HepG2 (cell line): ENCODE data around the gene GPRC5D. TPM values are rescaled to one million over a fixed set of nuclear protein-coding genes. Genes with fewer than 3 reads are reported as not detected.

Experiments
- DNMT1 ChIP-seq: sonication (generic); formaldehyde crosslinking; IDR thresholded peaks from 2 replicates; pipeline ENCODE4 v1.5.1; 2020; ENCODE audit warnings: mild to moderate bottlenecking, missing genetic modification reagents
- ELF3 ChIP-seq: IDR thresholded peaks from 2 replicates; pipeline ENCODE4 v1.6.1; 2016; ENCODE audit warnings: missing genetic modification reagents, missing compliant biosample characterization
- HNF4A ChIP-seq: sonication (generic); formaldehyde crosslinking; IDR thresholded peaks from 2 replicates; pipeline ENCODE4 v1.4.0; 2020; ENCODE audit warnings: missing genetic modification reagents
- JUNB ChIP-seq: sonication (generic); formaldehyde crosslinking; IDR thresholded peaks from 2 replicates; pipeline ENCODE4 v1.8.0; 2022; ENCODE audit warnings: missing genetic modification reagents, mild to moderate bottlenecking, borderline replicate concordance
- KDM2A ChIP-seq: sonication (generic); formaldehyde crosslinking; IDR thresholded peaks from 2 replicates; pipeline ENCODE4 v1.4.0; 2020; ENCODE audit warnings: low read depth, missing genetic modification reagents, borderline replicate concordance
- KDM5A ChIP-seq: fragments of 200-600 bp; sonication (generic); IDR thresholded peaks from 2 replicates; pipeline ENCODE4 v1.7.0; 2018; ENCODE audit warnings: antibody characterized with exemption, mild to moderate bottlenecking, low read length, borderline replicate concordance
- KLF6 ChIP-seq: IDR thresholded peaks from 2 replicates; pipeline ENCODE4 v1.8.0; 2016; ENCODE audit warnings: missing biosample characterization, missing genetic modification reagents
- MEF2D ChIP-seq: sonication (generic); formaldehyde crosslinking; IDR thresholded peaks from 2 replicates; pipeline ENCODE4 v1.5.1; 2020; ENCODE audit warnings: mild to moderate bottlenecking, missing genetic modification reagents
- NFATC3 ChIP-seq: sonication (generic); formaldehyde crosslinking; IDR thresholded peaks from 2 replicates; pipeline ENCODE4 v1.5.1; 2020; ENCODE audit warnings: mild to moderate bottlenecking, missing genetic modification reagents
- PHF8 ChIP-seq: sonication (generic); formaldehyde crosslinking; IDR thresholded peaks from 2 replicates; pipeline ENCODE4 v1.5.0; 2020; ENCODE audit warnings: missing genetic modification reagents
- POLR2AphosphoS5 ChIP-seq: IDR thresholded peaks from 2 replicates; pipeline ENCODE4 v1.6.1; 2012; ENCODE audit warnings: low read depth, low read length
- RBM39 ChIP-seq: fragments of 200-400 bp; formaldehyde crosslinking; IDR thresholded peaks from one replicate; pipeline ENCODE4 v1.6.1; 2018; ENCODE audit warnings: antibody characterized with exemption, mild to moderate bottlenecking, low read depth, low read length; ENCODE audit not compliant: poor library complexity, severe bottlenecking
- TGIF2 ChIP-seq: IDR thresholded peaks from 2 replicates; pipeline ENCODE4 v1.6.1; 2016; ENCODE audit warnings: control low read depth, missing compliant biosample characterization
- ZKSCAN1 ChIP-seq: fragments of 150-350 bp; IDR thresholded peaks from 2 replicates; pipeline ENCODE4 v1.6.1; 2014; ENCODE audit warnings: low read length
- ZNF138 ChIP-seq: sonication (generic); formaldehyde crosslinking; IDR thresholded peaks from 2 replicates; pipeline ENCODE4 v1.5.0; 2020; ENCODE audit warnings: mild to moderate bottlenecking, low read depth, missing genetic modification reagents
- ZNF3 ChIP-seq: IDR thresholded peaks from 2 replicates; pipeline ENCODE4 v1.7.0; 2017; ENCODE audit warnings: inconsistent platforms
- ZNF44 ChIP-seq: sonication (generic); formaldehyde crosslinking; IDR thresholded peaks from 2 replicates; pipeline ENCODE4 v1.5.1; 2020; ENCODE audit warnings: mild to moderate bottlenecking, missing genetic modification reagents
- ZNF451 ChIP-seq: sonication (generic); formaldehyde crosslinking; IDR thresholded peaks from 2 replicates; pipeline ENCODE4 v1.5.0; 2020; ENCODE audit warnings: mild to moderate bottlenecking, missing genetic modification reagents
- ZNF572 ChIP-seq: sonication (generic); formaldehyde crosslinking; IDR thresholded peaks from 2 replicates; pipeline ENCODE4 v1.5.1; 2020; ENCODE audit warnings: mild to moderate bottlenecking, missing genetic modification reagents
- ZNF660 ChIP-seq: sonication (generic); formaldehyde crosslinking; IDR thresholded peaks from 2 replicates; pipeline ENCODE4 v1.5.1; 2020; ENCODE audit warnings: mild to moderate bottlenecking, low read depth, missing genetic modification reagents, borderline replicate concordance
- ZNF761 ChIP-seq: sonication (generic); formaldehyde crosslinking; conservative IDR thresholded peaks from 2 replicates; pipeline ENCODE4 v1.4.0; 2020; ENCODE audit warnings: mild to moderate bottlenecking, missing genetic modification reagents
- polyA plus RNA-seq, 8 experiments: library from polyadenylated mRNA; depleted of rRNA in 3 of 8; stranded (reverse) in 7 of 8; unstranded in 1 of 8; fragments of >200 nt; fragmentation: Illumina TruSeq in 4 of 8; extraction: Trizol in 4 of 8; gene quantifications; 2 replicates each; pipeline versions ENCODE4 v1.2.1 to v1.2.3, GENCODE V29; 2011 to 2016; ENCODE audit warnings: low read depth in 4 of 8, missing spikeins in 1 of 8, mixed read lengths in 1 of 8; ENCODE audit not compliant: insufficient read depth in 1 of 8
- total RNA-seq, 5 experiments: library from RNA; depleted of rRNA; stranded (reverse); fragments of >200 nt; fragmentation: Illumina TruSeq; extraction: Trizol; gene quantifications; 2 replicates each; pipeline ENCODE4 v1.2.3, GENCODE V29; 2016; ENCODE audit warnings: low read depth in 1 of 5
- TF ChIP-seq, protein P1 (sequence below): IDR thresholded peaks from 2 replicates; pipeline ENCODE4 v1.6.1; 2012; ENCODE audit warnings: inconsistent platforms
- TF ChIP-seq, protein P2 (sequence below): sonication (generic); formaldehyde crosslinking; IDR thresholded peaks from 2 replicates; pipeline ENCODE4 v1.8.1; 2023; ENCODE audit warnings: mild to moderate bottlenecking, moderate library complexity, missing genetic modification reagents
- TF ChIP-seq, protein P3 (sequence below): IDR thresholded peaks from 2 replicates; pipeline ENCODE4 v1.6.1; 2016
- TF ChIP-seq, protein P4 (sequence below): IDR thresholded peaks from 2 replicates; pipeline ENCODE4 v1.6.1; 2018; ENCODE audit warnings: missing genetic modification reagents, mild to moderate bottlenecking, missing compliant biosample characterization

GPRC5D gene
- total and polyA plus RNA-seq, 2 of the 13 experiments (the other 11 are each of a cell fraction or from before 2014, with no cell fraction given), result not detected

DNA sequence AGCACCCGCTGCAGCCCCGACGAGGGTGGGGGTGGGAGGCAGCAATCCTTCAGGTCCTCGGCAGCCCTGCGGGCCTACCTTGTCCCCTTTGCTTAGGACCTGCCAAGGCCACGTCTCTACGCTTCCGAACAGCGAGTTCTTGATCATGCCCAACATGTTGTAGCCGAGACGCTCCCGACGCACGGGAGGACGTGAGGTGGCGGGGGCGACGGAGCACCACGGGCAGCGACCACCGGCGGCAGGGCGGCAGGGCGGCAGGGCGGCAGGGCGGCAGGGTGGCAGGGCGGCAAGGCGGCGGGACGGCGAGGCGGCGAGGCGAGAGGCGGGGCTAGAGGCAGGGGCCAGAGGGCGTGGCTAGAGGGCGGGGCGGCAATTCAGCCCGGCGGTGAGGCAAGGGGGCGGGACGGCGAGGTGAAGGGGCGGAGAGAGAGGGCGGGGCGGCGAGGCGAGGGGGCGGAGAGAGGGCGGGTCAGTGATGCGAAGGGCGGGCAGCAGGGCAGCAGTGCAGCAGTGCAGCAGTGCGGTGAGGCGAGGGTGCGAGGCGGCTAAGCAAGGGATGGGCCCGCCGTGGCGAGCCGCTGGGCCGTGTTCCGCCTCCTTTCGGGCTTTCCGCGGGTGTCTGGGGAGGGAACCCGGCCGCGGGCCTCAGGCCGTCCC is 48.1 kb upstream of the GPRC5D start, which contains the start of gene HEBP1 (continued):
- TF ChIP-seq ZNF451 (CRISPR knock-in tag) (peak; percentile 20; the same call in 1 of the 2 replicates), PHF8 (CRISPR knock-in tag) (peak; percentile 73), NFATC3 (CRISPR knock-in tag) (no peak), JUNB (CRISPR knock-in tag) (no peak), RBM39 (no peak), KDM2A (peak; percentile 58), ZKSCAN1 (no peak), DNMT1 (CRISPR knock-in tag) (peak; percentile 31; the same call in 1 of the 2 replicates), ZNF761 (CRISPR knock-in tag) (no peak), TGIF2 (CRISPR knock-in tag) (0 out of 2 replicates have a peak, but pooled peaks have one; percentile 40), ELF3 (no peak), ZNF660 (CRISPR knock-in tag) (no peak), POLR2AphosphoS5 (peak; percentile 64), KDM5A (no peak), MEF2D (CRISPR knock-in tag) (no peak), ZNF572 (CRISPR knock-in tag) (no peak), HNF4A (CRISPR knock-in tag) (no peak), ZNF138 (CRISPR knock-in tag) (no peak), ZNF44 (no peak), ZNF3 (no peak), KLF6 (peak; percentile 15; the same call in 1 of the 2 replicates)
- TF ChIP-seq, protein P1, sequence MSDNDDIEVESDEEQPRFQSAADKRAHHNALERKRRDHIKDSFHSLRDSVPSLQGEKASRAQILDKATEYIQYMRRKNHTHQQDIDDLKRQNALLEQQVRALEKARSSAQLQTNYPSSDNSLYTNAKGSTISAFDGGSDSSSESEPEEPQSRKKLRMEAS, result peak; percentile 84
- TF ChIP-seq, protein P2, sequence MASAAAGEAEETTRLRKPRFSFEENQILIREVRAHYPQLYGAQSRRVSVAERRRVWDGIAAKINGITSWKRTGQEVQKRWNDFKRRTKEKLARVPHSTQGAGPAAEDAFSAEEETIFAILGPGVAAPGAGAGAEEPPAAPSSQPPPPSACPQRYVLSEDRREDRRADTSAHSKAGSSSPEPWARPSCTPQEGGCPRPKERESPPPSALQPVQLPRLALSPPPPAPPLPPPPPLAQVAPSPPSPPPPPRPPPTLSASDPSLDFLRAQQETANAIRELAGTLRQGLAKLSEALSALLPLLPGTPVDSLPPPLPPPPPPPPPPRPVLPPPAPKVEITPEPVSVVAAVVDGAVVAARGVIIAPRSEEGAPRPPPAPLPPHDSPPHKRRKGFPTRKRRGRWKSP, result 0 out of 2 replicates have a peak, but pooled peaks have one; percentile 45
- TF ChIP-seq, protein P3, sequence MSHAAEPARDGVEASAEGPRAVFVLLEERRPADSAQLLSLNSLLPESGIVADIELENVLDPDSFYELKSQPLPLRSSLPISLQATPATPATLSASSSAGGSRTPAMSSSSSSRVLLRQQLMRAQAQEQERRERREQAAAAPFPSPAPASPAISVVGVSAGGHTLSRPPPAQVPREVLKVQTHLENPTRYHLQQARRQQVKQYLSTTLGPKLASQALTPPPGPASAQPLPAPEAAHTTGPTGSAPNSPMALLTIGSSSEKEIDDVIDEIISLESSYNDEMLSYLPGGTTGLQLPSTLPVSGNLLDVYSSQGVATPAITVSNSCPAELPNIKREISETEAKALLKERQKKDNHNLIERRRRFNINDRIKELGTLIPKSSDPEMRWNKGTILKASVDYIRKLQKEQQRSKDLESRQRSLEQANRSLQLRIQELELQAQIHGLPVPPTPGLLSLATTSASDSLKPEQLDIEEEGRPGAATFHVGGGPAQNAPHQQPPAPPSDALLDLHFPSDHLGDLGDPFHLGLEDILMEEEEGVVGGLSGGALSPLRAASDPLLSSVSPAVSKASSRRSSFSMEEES (CRISPR knock-in tag), result no peak
- TF ChIP-seq, protein P4, sequence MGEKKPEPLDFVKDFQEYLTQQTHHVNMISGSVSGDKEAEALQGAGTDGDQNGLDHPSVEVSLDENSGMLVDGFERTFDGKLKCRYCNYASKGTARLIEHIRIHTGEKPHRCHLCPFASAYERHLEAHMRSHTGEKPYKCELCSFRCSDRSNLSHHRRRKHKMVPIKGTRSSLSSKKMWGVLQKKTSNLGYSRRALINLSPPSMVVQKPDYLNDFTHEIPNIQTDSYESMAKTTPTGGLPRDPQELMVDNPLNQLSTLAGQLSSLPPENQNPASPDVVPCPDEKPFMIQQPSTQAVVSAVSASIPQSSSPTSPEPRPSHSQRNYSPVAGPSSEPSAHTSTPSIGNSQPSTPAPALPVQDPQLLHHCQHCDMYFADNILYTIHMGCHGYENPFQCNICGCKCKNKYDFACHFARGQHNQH (CRISPR knock-in tag), result 0 out of 2 replicates have a peak, but pooled peaks have one; percentile 4
